Cardiac septum (tissue), 1 donor: ENCODE data around the gene IRX4. TPM values are rescaled to one million over a fixed set of nuclear protein-coding genes. Genes with fewer than 3 reads are reported as not detected.

Experiments
- DNase-seq: peaks from one replicate; pipeline ENCODE4 v3.0.0-alpha.2; 2020; ENCODE audit warnings: low spot score
- intact Hi-C: fragments of 100-400 bp; cut with DNase I; formaldehyde crosslinking; loops from one replicate; pipeline ENCODE4 v1.14.0; 2022
- total RNA-seq: library from RNA; stranded (reverse); fragmentation: NEBNext Ultra II Directional; extraction: Animal tissue kit (Norgen Biotek cat#: 25700); gene quantifications from one replicate; pipeline ENCODE4 v1.2.1, GENCODE V29; 2021
- donor health status: DM: no; HTN: no; CAD: no.

The IRX4 gene
- total RNA-seq, 1 donor from 2014 or later: 12.1 TPM

GRCh38 chr5:1896602-1897376, 14.1 kb upstream of the IRX4 start:
- no peak for DNase-seq
- intact Hi-C loops: no loop called here

- DNase-seq: no peak
- intact Hi-C loops: no loop called here
These were observed 13.2 kb upstream of the IRX4 start for GRCh38 chr5:1895739-1896420.

GRCh38 chr5:1894243-1894642, 11.5 kb upstream of the IRX4 start:
- DNase-seq: no peak
- intact Hi-C loops: no loop called here

GRCh38 chr5:1893754-1894153, 11.0 kb upstream of the IRX4 start:
- intact Hi-C loops: no loop called here
- no peak for DNase-seq

GRCh38 chr5:1892685-1893445, 10.1 kb upstream of the IRX4 start:
- intact Hi-C loops: no loop called here

GRCh38 chr5:1892211-1892610, 9.5 kb upstream of the IRX4 start:
- intact Hi-C loops: no loop called here
- DNase-seq: no peak

More at GRCh38 chr5:1892685-1893445, 10.1 kb upstream of the IRX4 start:
- DNase-seq: no peak

GRCh38 chr5:1891391-1891790, 8.7 kb upstream of the IRX4 start:
- intact Hi-C loops: no loop called here
- DNase-seq: no peak

GRCh38 chr5:1890296-1890695, 7.6 kb upstream of the IRX4 start:
- intact Hi-C loops: no loop called here
- no peak for DNase-seq

- intact Hi-C loops: loop anchor here (5.0 kb wide), 1 partner anchor 43 kb away; no protein-coding TSS in a partner anchor
- no peak for DNase-seq
These were observed 6.8 kb upstream of the IRX4 start for GRCh38 chr5:1889321-1890065.

- intact Hi-C loops: loop anchor here (5.0 kb wide), 1 partner anchor 44 kb away; no protein-coding TSS in a partner anchor
- DNase-seq: no peak
These were observed 6.0 kb upstream of the IRX4 start for GRCh38 chr5:1888541-1889251.

GRCh38 chr5:1887588-1888360, 5.0 kb upstream of the IRX4 start:
- no peak for DNase-seq
- intact Hi-C loops: loop anchor here (2.0 to 5.0 kb wide), 2 partner anchors 45 to 87 kb away; partner anchors contain the start of gene NDUFS6

- intact Hi-C loops: loop anchor here (2.0 to 5.0 kb wide), 2 partner anchors 45 to 86 kb away; partner anchors contain the start of gene NDUFS6
These were observed 4.3 kb upstream of the IRX4 start for GRCh38 chr5:1886846-1887587.

GRCh38 chr5:1885868-1886845, 3.4 kb upstream of the IRX4 start:
- intact Hi-C loops: loop anchor here (2.0 to 5.0 kb wide), 2 partner anchors 46 to 85 kb away; partner anchors contain the start of gene NDUFS6
- no peak for DNase-seq

More at GRCh38 chr5:1886846-1887587, 4.3 kb upstream of the IRX4 start:
- no peak for DNase-seq

- intact Hi-C loops: loop anchor here (5.0 kb wide), 1 partner anchor 47 kb away; no protein-coding TSS in a partner anchor
- no peak for DNase-seq
These were observed 2.7 kb upstream of the IRX4 start for GRCh38 chr5:1885404-1885755.

- intact Hi-C loops: loop anchor here (5.0 kb wide), 2 partner anchors 47 to 62 kb away; no protein-coding TSS in a partner anchor
- DNase-seq: no peak
These were observed 2.1 kb upstream of the IRX4 start for GRCh38 chr5:1884678-1885403.
